Upper lobe of right lung (tissue), 1 donor: Measurements from ENCODE around the gene TMEM213. TPM values are rescaled to one million over a fixed set of nuclear protein-coding genes. Genes with fewer than 3 reads are reported as not detected.

Source experiments
- ATAC-seq: fragments of 200-7000 bp; cut with Tn5 transposase; one replicate; pipeline ENCODE4 v1.9.1; 2020; ENCODE audit warnings: mild to moderate bottlenecking, moderate library complexity
- DNase-seq: peaks from one replicate; pipeline ENCODE4 v3.0.0-alpha.2; 2020
- H3K27ac ChIP-seq: fragments of 200-600 bp; one replicate; pipeline ENCODE4 v1.8.0; 2022
- H3K27me3 ChIP-seq: fragments of 200-600 bp; one replicate; pipeline ENCODE4 v1.8.0; 2022; ENCODE audit warnings: mild to moderate bottlenecking
- H3K36me3 ChIP-seq: fragments of 200-600 bp; one replicate; pipeline ENCODE4 v1.8.0; 2022
- H3K4me1 ChIP-seq: fragments of 200-600 bp; one replicate; pipeline ENCODE4 v1.8.0; 2022
- H3K4me3 ChIP-seq: fragments of 200-600 bp; one replicate; pipeline ENCODE4 v1.8.0; 2022; ENCODE audit warnings: mild to moderate bottlenecking
- H3K9me3 ChIP-seq: fragments of 200-600 bp; one replicate; pipeline ENCODE4 v1.8.0; 2022
- intact Hi-C: fragments of 100-400 bp; cut with DNase I; formaldehyde crosslinking; loops from one replicate; pipeline ENCODE4 v1.11.0; 2022
- total RNA-seq: library from RNA; stranded (reverse); fragmentation: NEBNext Ultra II Directional; extraction: Animal tissue kit (Norgen Biotek cat#: 25700); gene quantifications from one replicate; pipeline ENCODE4 v1.2.1, GENCODE V29; 2021
- TF ChIP-seq, protein P1 (sequence below): fragments of 200-600 bp; IDR thresholded peaks from one replicate; pipeline ENCODE4 v1.8.0; 2022; ENCODE audit warnings: antibody characterized with exemption
- donor health status: DM: no; HTN: yes; CAD: no; lungs with severe emphysema.

Gene TMEM213
- total RNA-seq, 1 donor from 2014 or later, result 9.6 TPM

- Histone ChIP-seq H3K36me3 (no peaks in the 10 kb centered on the region), H3K27me3 (no peaks in the 10 kb centered on the region), H3K4me3 (no peak overlapping the region), H3K9me3 (no peaks in the 10 kb centered on the region), H3K4me1 (no peaks in the 10 kb centered on the region), H3K27ac (no peak overlapping the region)
- TF ChIP-seq, protein P1, sequence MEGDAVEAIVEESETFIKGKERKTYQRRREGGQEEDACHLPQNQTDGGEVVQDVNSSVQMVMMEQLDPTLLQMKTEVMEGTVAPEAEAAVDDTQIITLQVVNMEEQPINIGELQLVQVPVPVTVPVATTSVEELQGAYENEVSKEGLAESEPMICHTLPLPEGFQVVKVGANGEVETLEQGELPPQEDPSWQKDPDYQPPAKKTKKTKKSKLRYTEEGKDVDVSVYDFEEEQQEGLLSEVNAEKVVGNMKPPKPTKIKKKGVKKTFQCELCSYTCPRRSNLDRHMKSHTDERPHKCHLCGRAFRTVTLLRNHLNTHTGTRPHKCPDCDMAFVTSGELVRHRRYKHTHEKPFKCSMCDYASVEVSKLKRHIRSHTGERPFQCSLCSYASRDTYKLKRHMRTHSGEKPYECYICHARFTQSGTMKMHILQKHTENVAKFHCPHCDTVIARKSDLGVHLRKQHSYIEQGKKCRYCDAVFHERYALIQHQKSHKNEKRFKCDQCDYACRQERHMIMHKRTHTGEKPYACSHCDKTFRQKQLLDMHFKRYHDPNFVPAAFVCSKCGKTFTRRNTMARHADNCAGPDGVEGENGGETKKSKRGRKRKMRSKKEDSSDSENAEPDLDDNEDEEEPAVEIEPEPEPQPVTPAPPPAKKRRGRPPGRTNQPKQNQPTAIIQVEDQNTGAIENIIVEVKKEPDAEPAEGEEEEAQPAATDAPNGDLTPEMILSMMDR, result no peak
- intact Hi-C loops, result no loop called here
- DNase-seq (no peak), ATAC-seq (no peak)
Observed at GRCh38 chr7:138876326-138876725, 78.5 kb downstream of the TMEM213 start.

DNA sequence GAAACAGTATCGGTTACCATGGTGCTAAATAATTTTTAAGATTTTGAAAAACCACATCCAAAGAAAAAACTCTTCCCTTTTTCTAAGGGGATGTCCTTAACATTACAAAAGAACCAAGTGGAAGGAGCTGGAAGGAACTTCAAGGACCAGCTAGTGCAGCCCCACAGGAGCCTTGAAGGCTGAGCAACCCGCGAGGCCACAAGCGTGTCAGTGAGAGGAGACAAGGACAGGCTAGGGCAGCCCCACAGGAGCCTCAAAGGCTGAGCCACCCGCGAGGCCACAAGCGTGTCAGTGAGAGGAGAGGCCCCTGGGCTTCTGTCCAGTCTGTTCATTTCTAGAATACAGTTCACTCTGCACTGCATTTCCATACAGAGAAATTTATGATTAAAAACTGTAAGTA is 80.3 kb downstream of the TMEM213 start:
- ATAC-seq, result no peak
- no peak for DNase-seq
- H3K9me3 ChIP-seq, result no peaks in the 10 kb centered on the region
- H3K27ac ChIP-seq, result no peak overlapping the region
- H3K36me3 ChIP-seq, result no peaks in the 10 kb centered on the region
- no peaks in the 10 kb centered on the region for H3K4me1 ChIP-seq
- H3K4me3 ChIP-seq, result no peak overlapping the region
- TF ChIP-seq, protein P1, result no peak
- no peaks in the 10 kb centered on the region for H3K27me3 ChIP-seq
- intact Hi-C loops, result no loop called here

DNA sequence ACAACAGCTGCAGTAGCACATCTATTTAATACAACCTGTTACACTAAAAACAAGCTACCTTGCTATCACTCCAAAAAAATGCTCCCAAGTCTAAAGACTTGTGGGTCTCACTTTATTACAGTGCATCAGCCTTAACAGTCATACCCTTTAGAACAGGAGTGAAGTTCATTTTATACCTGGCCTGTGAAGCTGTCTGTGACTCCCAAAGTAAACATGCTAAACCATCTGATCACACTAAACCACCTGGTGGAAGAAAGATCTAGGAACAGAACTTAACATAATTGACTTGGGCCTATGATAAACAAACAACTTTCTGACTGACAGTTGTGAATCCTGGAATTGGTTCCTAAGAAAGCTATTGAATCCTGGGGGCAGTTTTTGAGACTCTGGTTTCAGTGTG is 81.1 kb downstream of the TMEM213 start:
- Histone ChIP-seq H3K4me1 (no peaks in the 10 kb centered on the region), H3K36me3 (no peaks in the 10 kb centered on the region), H3K4me3 (no peak overlapping the region), H3K27ac (no peak overlapping the region), H3K9me3 (no peaks in the 10 kb centered on the region), H3K27me3 (no peaks in the 10 kb centered on the region)
- DNase-seq, result no peak
- no peak for ATAC-seq
- TF ChIP-seq, protein P1, result no peak
- intact Hi-C loops, result no loop called here

GRCh38 chr7:138879356-138879755 is 81.6 kb downstream of the TMEM213 start:
- Histone ChIP-seq H3K27me3 (no peaks in the 10 kb centered on the region), H3K4me3 (no peak overlapping the region), H3K4me1 (no peaks in the 10 kb centered on the region), H3K36me3 (no peaks in the 10 kb centered on the region), H3K27ac (no peak overlapping the region), H3K9me3 (no peaks in the 10 kb centered on the region)
- no peak for ATAC-seq
- TF ChIP-seq, protein P1, result no peak
- intact Hi-C loops, result no loop called here
- DNase-seq, result no peak

GRCh38 chr7:138880881-138881578 is 83.2 kb downstream of the TMEM213 start:
- no peaks in the 10 kb centered on the region for H3K4me1 ChIP-seq
- no peaks in the 10 kb centered on the region for H3K27me3 ChIP-seq
- no peaks in the 10 kb centered on the region for H3K36me3 ChIP-seq
- DNase-seq (no peak), ATAC-seq (no peak)
- H3K4me3 ChIP-seq, result no peak overlapping the region
- intact Hi-C loops, result loop anchor here (10.0 kb wide), 1 partner anchor 194 kb away; no protein-coding TSS in a partner anchor
- H3K9me3 ChIP-seq, result no peaks in the 10 kb centered on the region
- TF ChIP-seq, protein P1, result no peak
- no peak overlapping the region for H3K27ac ChIP-seq
